ENCODE results near the gene TESK2.

TESK2 gene

DNA sequence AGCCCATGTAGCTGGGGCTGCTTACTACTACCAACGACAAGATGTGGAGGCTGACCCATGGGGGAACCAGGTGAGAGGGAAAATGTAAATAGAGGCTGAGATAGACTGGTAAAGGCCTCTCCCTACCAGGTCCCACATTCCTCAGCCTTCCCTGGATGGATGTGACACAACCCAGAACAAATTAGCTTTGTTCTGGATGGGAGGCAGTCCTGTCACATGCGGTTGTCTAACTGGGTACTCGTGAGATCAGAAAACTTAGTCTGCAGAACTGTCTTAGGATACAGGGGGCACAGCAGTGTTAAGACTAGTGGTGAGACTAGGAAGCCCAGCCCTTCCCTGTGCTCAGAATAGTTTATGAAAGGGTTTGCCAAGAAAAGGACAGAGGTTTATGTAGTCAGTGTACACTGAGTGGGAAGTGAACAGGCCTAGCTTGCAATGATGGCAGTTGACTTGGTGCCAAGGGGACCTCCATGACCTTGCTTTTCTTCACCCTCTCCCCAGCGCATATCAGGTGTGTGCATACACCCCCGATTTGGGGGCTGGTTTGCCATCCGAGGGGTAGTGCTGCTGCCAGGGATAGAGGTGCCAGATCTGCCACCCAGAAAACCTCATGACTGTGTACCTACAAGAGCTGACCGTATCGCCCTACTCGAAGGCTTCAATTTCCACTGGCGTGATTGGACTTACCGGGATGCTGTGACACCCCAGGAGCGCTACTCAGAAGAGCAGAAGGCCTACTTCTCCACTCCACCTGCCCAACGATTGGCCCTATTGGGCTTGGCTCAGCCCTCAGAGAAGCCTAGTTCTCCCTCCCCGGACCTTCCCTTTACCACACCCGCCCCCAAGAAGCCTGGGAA is 17.6 kb upstream of the TESK2 start:
- DNase-seq (ENCODE audit: extremely low spot score), result no peak
- ChIA-PET CTCF (interaction anchor here (0.9 to 8.3 kb wide), 4 partner anchors 13 to 60 kb away, joined by 3 to 121 read pairs (median 5); partner anchors contain the start of gene TESK2), POLR2A (interaction anchor here (0.6 to 1.9 kb wide), 5 partner anchors 9 to 199 kb away, joined by 4 to 16 read pairs (median 5); partner anchors contain the start of genes AKR1A1, CCDC163, MMACHC and PRDX1)
- TF ChIP-seq, protein P1, sequence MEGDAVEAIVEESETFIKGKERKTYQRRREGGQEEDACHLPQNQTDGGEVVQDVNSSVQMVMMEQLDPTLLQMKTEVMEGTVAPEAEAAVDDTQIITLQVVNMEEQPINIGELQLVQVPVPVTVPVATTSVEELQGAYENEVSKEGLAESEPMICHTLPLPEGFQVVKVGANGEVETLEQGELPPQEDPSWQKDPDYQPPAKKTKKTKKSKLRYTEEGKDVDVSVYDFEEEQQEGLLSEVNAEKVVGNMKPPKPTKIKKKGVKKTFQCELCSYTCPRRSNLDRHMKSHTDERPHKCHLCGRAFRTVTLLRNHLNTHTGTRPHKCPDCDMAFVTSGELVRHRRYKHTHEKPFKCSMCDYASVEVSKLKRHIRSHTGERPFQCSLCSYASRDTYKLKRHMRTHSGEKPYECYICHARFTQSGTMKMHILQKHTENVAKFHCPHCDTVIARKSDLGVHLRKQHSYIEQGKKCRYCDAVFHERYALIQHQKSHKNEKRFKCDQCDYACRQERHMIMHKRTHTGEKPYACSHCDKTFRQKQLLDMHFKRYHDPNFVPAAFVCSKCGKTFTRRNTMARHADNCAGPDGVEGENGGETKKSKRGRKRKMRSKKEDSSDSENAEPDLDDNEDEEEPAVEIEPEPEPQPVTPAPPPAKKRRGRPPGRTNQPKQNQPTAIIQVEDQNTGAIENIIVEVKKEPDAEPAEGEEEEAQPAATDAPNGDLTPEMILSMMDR (IDR thresholded peaks at IDR 0.05; ENCODE audit: control extremely low read depth, extremely low read depth, low read depth, missing control alignments), result no peak

DNA sequence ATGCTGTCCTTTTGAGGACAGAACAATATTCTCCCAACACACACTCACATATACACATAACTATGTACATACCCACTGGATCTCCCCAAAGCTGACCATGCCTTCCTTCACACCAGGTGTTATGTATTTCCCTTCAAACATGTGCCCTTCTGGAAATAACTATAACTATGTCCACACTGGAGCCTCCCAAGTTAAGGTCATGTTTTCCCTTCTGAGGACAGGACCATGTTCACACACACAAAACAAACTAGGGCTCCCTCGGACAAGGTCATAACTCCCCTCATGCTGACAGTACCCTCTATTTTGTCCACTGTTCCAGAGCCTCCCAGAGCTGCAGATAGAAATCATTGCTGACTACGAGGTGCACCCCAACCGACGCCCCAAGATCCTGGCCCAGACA is 16.9 kb upstream of the TESK2 start:
- DNase-seq (ENCODE audit: extremely low spot score), result no peak
- TF ChIP-seq, protein P1 (IDR thresholded peaks at IDR 0.05; ENCODE audit: control extremely low read depth, extremely low read depth, low read depth, missing control alignments), result no peak
- CTCF ChIA-PET, result interaction anchor here (0.9 to 8.3 kb wide), 4 partner anchors 13 to 60 kb away, joined by 3 to 121 read pairs (median 4); partner anchors contain the start of gene TESK2
- POLR2A ChIA-PET, result interaction anchor here (0.6 to 1.9 kb wide), 5 partner anchors 8 to 199 kb away, joined by 4 to 16 read pairs (median 5); partner anchors contain the start of genes AKR1A1, CCDC163, MMACHC and PRDX1

DNA sequence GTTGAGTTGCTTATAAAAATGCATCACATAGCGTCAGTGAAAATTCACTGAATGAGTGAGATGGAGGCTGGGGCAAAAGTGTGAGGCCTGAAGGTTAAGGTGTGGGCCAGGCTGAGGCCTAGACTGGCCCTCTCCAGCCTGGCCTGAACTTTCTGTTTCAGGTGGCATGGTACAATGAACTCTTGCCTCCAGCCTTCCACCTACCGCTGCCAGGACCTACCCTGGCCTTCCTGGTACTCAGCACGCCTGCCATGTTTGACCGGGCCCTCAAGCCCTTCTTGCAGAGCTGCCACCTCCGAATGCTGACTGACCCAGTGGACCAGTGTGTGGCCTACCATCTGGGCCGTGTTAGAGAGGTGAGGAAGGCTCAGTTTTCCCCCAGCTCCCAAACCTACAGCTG is 16.2 kb upstream of the TESK2 start:
- POLR2A ChIA-PET, result interaction anchor here (1.1 to 1.9 kb wide), 3 partner anchors 10 to 44 kb away, joined by 5 to 16 read pairs (median 8); partner anchors contain the start of genes AKR1A1 and PRDX1
- TF ChIP-seq, protein P1 (IDR thresholded peaks at IDR 0.05; ENCODE audit: control extremely low read depth, extremely low read depth, low read depth, missing control alignments), result no peak
- CTCF ChIA-PET, result interaction anchor here (1.4 to 8.3 kb wide), 2 partner anchors 12 to 61 kb away, joined by 4 to 121 read pairs; no protein-coding TSS in a partner anchor
- DNase-seq (ENCODE audit: extremely low spot score), result no peak

DNA sequence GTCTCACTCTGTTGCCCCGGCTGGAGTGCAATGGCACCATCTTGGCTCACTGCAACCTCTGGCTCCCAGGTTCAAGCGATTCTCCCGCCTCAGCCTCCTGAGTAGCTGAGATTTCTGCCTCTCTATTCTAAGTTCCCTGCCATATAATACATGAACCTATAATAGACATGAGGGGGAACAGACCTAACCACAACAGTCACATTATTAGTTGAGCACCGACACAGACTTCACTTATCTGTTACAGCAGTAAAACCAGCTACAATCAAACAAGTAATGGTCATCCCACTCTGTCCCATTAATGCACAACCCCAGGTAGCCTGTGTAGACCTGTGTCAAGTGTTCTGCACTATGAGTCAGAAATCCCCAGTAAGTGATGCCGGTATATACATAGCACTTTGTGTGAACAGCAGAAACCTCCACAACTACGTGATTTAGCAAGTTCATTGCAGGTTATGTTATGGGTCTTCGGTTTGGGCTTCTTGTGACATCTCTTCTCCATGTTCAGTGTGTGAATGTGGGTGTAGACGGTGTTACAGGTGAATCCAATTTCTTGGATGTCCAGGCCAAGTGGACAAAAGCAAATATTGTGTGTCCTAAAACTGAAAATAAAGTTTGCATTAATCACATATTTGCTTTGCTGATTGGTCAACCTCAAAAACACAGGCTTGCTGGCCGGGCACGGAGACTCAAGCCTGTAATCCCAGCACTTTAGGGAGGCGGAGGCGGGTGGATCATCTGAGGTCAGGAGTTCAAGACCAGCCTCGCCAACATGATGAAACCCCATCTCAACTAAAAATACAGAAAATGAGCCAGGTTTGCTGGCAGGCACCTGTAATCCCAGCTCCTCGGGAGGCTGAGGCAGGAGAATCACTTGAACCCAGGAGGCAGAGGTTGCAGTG is 12.7 kb upstream of the TESK2 start:
- no peak for DNase-seq (ENCODE audit: extremely low spot score)
- POLR2A ChIA-PET, result interaction anchor here (0.7 kb wide), 1 partner anchor 18 kb away, joined by 4 read pairs; the partner anchor contains the start of gene PRDX1
- TF ChIP-seq, protein P1 (IDR thresholded peaks at IDR 0.05; ENCODE audit: control extremely low read depth, extremely low read depth, low read depth, missing control alignments), result no peak
- CTCF ChIA-PET, result interaction anchor here (0.8 to 6.3 kb wide), 7 partner anchors 8 to 174 kb away, joined by 3 to 62 read pairs (median 3); partner anchors contain the start of gene TESK2

DNA sequence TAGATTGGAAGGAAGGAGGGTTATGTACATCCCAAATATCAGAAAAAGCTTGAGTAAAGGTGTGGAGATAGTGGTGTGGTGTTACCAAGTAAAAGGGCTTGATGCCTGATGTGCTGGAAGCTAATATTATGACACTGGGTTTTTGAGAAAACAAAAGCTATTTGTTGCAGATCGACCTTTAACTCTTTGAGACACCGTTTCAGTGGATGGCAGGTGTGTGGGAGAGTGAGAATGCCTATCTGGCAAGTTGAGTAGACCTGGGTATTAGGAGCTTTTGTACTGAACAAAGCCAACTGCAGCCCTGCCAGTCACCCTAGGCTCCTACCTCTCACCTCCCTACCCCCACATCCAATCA is 10.5 kb upstream of the TESK2 start:
- POLR2A ChIA-PET, result interaction anchor here (0.5 to 4.2 kb wide), 3 partner anchors 20 to 84 kb away, joined by 3 to 34 read pairs (median 3); partner anchors contain the start of genes NASP and PRDX1
- CTCF ChIA-PET, result interaction anchor here (0.8 to 6.3 kb wide), 10 partner anchors 10 to 496 kb away, joined by 3 to 62 read pairs (median 6); partner anchors contain the start of genes AKR1A1, PRDX1 and TESK2
- TF ChIP-seq, protein P1 (IDR thresholded peaks at IDR 0.05; ENCODE audit: control extremely low read depth, extremely low read depth, low read depth, missing control alignments), result no peak
- no peak for DNase-seq (ENCODE audit: extremely low spot score)
